GM12878 (cell line): ENCODE results near the gene TTLL3. TPM values are rescaled to one million over a fixed set of nuclear protein-coding genes. Genes with fewer than 3 reads are reported as not detected.

ENCODE experiments used
- ATAC-seq: fragments of 200-7000 bp; cut with Tn5 transposase; 3 replicates; pipeline ENCODE4 v1.9.1; 2020; ENCODE audit warnings: mild to moderate bottlenecking, moderate library complexity
- BruUV-seq: library from RNA; stranded (reverse); fragments of 400-500 nt; replicated peaks from 2 replicates; lab custom pipeline; 2021; lab: Mats Ljungman, UMichigan
- CTCF ChIA-PET: fragments of 300-600 bp; sonication (Branson Sonifier 250); formaldehyde crosslinking; extraction: SDS; loops from one replicate; lab custom pipeline; 2021; ENCODE audit warnings: inconsistent platforms; lab: Yijun Ruan, JAX
- POLR2A ChIA-PET: fragments of 350-600 bp; formaldehyde crosslinking; extraction: SDS; loops from one replicate; lab custom pipeline; 2021; ENCODE audit warnings: inconsistent platforms; lab: Charles Lee
- RAD21 ChIA-PET: fragments of 300-600 bp; sonication (Branson Sonifier 250); formaldehyde crosslinking; loops from one replicate; lab custom pipeline; 2023; ENCODE audit warnings: antibody characterized with exemption; ENCODE audit not compliant: unreplicated experiment; lab: Charles Lee
- SMC1A ChIA-PET: fragments of 300-600 bp; sonication (Branson Sonifier 250); formaldehyde crosslinking; loops from one replicate; lab custom pipeline; 2023; ENCODE audit not compliant: unreplicated experiment, uncharacterized antibody; lab: Charles Lee
- DNase-seq: peaks from one replicate; pipeline ENCODE4 v3.0.0-alpha.2; 2011; ENCODE audit warnings: low read depth, low spot score
- FAIRE-seq: peaks from 3 replicates; lab custom pipeline; 2011; peaks lifted over from hg19 to GRCh38; lab: Jason Lieb, UNC
- H2AFZ ChIP-seq: 2 replicates; pipeline ENCODE4 v1.6.0; 2011; ENCODE audit warnings: low read depth, low read length, control low read depth; ENCODE audit not compliant: control insufficient read depth
- H3K27ac ChIP-seq: 2 replicates; pipeline ENCODE4 v1.5.1; 2011; ENCODE audit warnings: control low read depth; ENCODE audit not compliant: control insufficient read depth, insufficient read depth
- H3K27me3 ChIP-seq, 2 experiments: replicated peaks in 1 of 2; 2 replicates each; pipeline versions ENCODE4 v1.6.0 to v1.6.1; 2011; ENCODE audit warnings: low read length in 1 of 2; ENCODE audit not compliant: control insufficient read depth in 2 of 2, insufficient read depth in 2 of 2
- H3K36me3 ChIP-seq, 2 experiments: 2 replicates each; pipeline ENCODE4 v1.5.1; 2011; ENCODE audit warnings: low read length in 1 of 2; ENCODE audit not compliant: control insufficient read depth in 2 of 2, insufficient read depth in 2 of 2
- H3K4me1 ChIP-seq: 2 replicates; pipeline ENCODE4 v1.6.1; 2011; ENCODE audit warnings: mild to moderate bottlenecking, low read length, moderate library complexity, mixed read lengths; ENCODE audit not compliant: control insufficient read depth, insufficient read depth
- H3K4me2 ChIP-seq: 2 replicates; pipeline ENCODE4 v1.6.0; 2011; ENCODE audit warnings: control low read depth; ENCODE audit not compliant: control insufficient read depth, insufficient read depth
- H3K4me3 ChIP-seq: fragments of 200-600 bp; sonication (generic); 2 replicates; pipeline ENCODE4 v1.5.1; 2016
- H3K79me2 ChIP-seq: 2 replicates; pipeline ENCODE4 v1.6.0; 2011; ENCODE audit warnings: low read length; ENCODE audit not compliant: control insufficient read depth, insufficient read depth
- H3K9ac ChIP-seq: 2 replicates; pipeline ENCODE4 v1.8.0; 2011; ENCODE audit warnings: low read length, control low read depth, mixed read lengths; ENCODE audit not compliant: control insufficient read depth, insufficient read depth
- H3K9me3 ChIP-seq: replicated peaks from 3 replicates; pipeline ENCODE4 v1.5.1; 2011; ENCODE audit warnings: mild to moderate bottlenecking, low read length; ENCODE audit not compliant: control insufficient read depth, insufficient read depth
- H4K20me1 ChIP-seq: 2 replicates; pipeline ENCODE4 v1.6.0; 2011; ENCODE audit not compliant: control insufficient read depth, insufficient read depth
- BACH1 ChIP-seq: fragments of 450-650 bp; IDR thresholded peaks from 2 replicates; pipeline ENCODE4 v1.6.1; 2017; ENCODE audit warnings: mild to moderate bottlenecking, borderline replicate concordance
- BCL11A ChIP-seq: IDR thresholded peaks from 2 replicates; pipeline ENCODE4 v1.6.1; 2011; ENCODE audit warnings: low read depth, low read length
- CHD1 ChIP-seq: IDR thresholded peaks from 2 replicates; pipeline ENCODE4 v1.6.1; 2012; ENCODE audit warnings: low read depth, low read length, improper control_type of control experiment
- IKZF1 ChIP-seq: fragments of 450-650 bp; conservative IDR thresholded peaks from 2 replicates; pipeline ENCODE4 v1.6.1; 2017; ENCODE audit warnings: antibody characterized with exemption, mild to moderate bottlenecking
- IRF4 ChIP-seq: IDR thresholded peaks from 2 replicates; pipeline ENCODE4 v1.6.1; 2011; ENCODE audit warnings: low read depth, low read length
- KDM1A ChIP-seq: fragments of 200-600 bp; sonication (generic); IDR thresholded peaks from 2 replicates; pipeline ENCODE4 v1.6.1; 2016; ENCODE audit warnings: borderline replicate concordance
- MEF2B ChIP-seq: fragments of 450-650 bp; IDR thresholded peaks from 2 replicates; pipeline ENCODE4 v1.6.1; 2018; ENCODE audit warnings: mild to moderate bottlenecking, moderate library complexity; ENCODE audit not compliant: partially characterized antibody, poor library complexity, severe bottlenecking
- MTA2 ChIP-seq: fragments of 450-650 bp; IDR thresholded peaks from 2 replicates; pipeline ENCODE4 v1.6.1; 2016; ENCODE audit warnings: low read depth, mild to moderate bottlenecking, moderate library complexity
- MTA3 ChIP-seq: IDR thresholded peaks from 2 replicates; pipeline ENCODE4 v1.6.1; 2012; ENCODE audit warnings: low read length, inconsistent platforms, borderline replicate concordance
- NBN ChIP-seq: fragments of 450-650 bp; IDR thresholded peaks from 2 replicates; pipeline ENCODE4 v1.6.1; 2016
- NR2F1 ChIP-seq: fragments of 450-650 bp; conservative IDR thresholded peaks from 2 replicates; pipeline ENCODE4 v1.6.1; 2017; ENCODE audit warnings: mild to moderate bottlenecking
- RAD21 ChIP-seq: IDR thresholded peaks from 2 replicates; pipeline ENCODE4 v1.6.1; 2011; ENCODE audit warnings: mild to moderate bottlenecking, low read depth, low read length, moderate library complexity; ENCODE audit not compliant: insufficient read depth
- SRF ChIP-seq, 2 experiments: IDR thresholded peaks; 2 replicates each; pipeline ENCODE4 v1.6.1; 2011; ENCODE audit warnings: low read depth in 2 of 2, low read length in 2 of 2, mild to moderate bottlenecking in 1 of 2, moderate library complexity in 1 of 2
- SUPT20H ChIP-seq: IDR thresholded peaks from 2 replicates; pipeline ENCODE4 v1.6.1; 2011; ENCODE audit warnings: low read depth, mild to moderate bottlenecking, low read length, moderate library complexity, borderline replicate concordance; ENCODE audit not compliant: control insufficient read depth
- TCF3 ChIP-seq: IDR thresholded peaks from 2 replicates; pipeline ENCODE4 v1.6.1; 2012; ENCODE audit warnings: low read depth, mild to moderate bottlenecking, low read length, borderline replicate concordance; ENCODE audit not compliant: insufficient read depth
- ZBED1 ChIP-seq: IDR thresholded peaks from 2 replicates; pipeline ENCODE4 v1.6.1; 2016; ENCODE audit warnings: borderline replicate concordance
- ZSCAN29 ChIP-seq: fragments of 450-650 bp; IDR thresholded peaks from 2 replicates; pipeline ENCODE4 v1.6.1; 2017; ENCODE audit warnings: mild to moderate bottlenecking, moderate library complexity
- WGBS: methylation state at CpG from one replicate; pipeline ENCODE4 v1.1.6; 2016; ENCODE audit warnings: low lambda C conversion rate; ENCODE audit not compliant: insufficient replicate concordance, insufficient coverage; ENCODE audit errors: missing lambda C conversion rate; 5-methylcytosine and 5-hydroxymethylcytosine counted together
- in situ Hi-C: fragments of 300-500 bp; cut with MboI; formaldehyde crosslinking; loops from 9 replicates; pipeline ENCODE4 v1.14.3; 2018; ENCODE audit warnings: mixed read lengths
- intact Hi-C: fragments of 100-400 bp; cut with micrococcal nuclease; formaldehyde crosslinking; loops from one replicate; pipeline ENCODE4 v1.14.2; 2022; ENCODE audit not compliant: unreplicated experiment
- polyA plus RNA-seq, 11 experiments: library from polyadenylated mRNA; depleted of rRNA in 4 of 11; unstranded in 6 of 11; stranded (reverse) in 5 of 11; fragments of >200 nt; fragmentation: Nextera tagmentation in 4 of 11; fragmentation: Illumina TruSeq in 1 of 11; extraction: Ambion mirVana in 4 of 11; extraction: Trizol in 1 of 11; gene quantifications; 1 replicate in 1 of 11; 2 replicates in 10 of 11; pipeline versions ENCODE4 v1.2.1 to v1.2.3, GENCODE V29; 2011 to 2016; ENCODE audit warnings: inconsistent platforms in 2 of 11, missing spikeins in 2 of 11, low read depth in 1 of 11
- total RNA-seq, 4 experiments: library from RNA; depleted of rRNA in 3 of 4; stranded (reverse); fragments of >200 nt in 3 of 4; fragmentation: Illumina TruSeq in 1 of 4; extraction: Trizol in 1 of 4; gene quantifications; 2 replicates each; pipeline versions ENCODE4 v1.2.1 to v1.2.3, GENCODE V29; 2013 to 2021
- TF ChIP-seq, protein P1 (sequence below): IDR thresholded peaks from 2 replicates; pipeline ENCODE4 v1.6.1; 2012; ENCODE audit warnings: low read length, inconsistent platforms

The TTLL3 gene
- total and polyA plus RNA-seq, 10 of the 15 experiments (the other 5 are each of a cell fraction or from before 2014, with no cell fraction given): 4.2 to 51.3 (median 18.9) TPM

DNA sequence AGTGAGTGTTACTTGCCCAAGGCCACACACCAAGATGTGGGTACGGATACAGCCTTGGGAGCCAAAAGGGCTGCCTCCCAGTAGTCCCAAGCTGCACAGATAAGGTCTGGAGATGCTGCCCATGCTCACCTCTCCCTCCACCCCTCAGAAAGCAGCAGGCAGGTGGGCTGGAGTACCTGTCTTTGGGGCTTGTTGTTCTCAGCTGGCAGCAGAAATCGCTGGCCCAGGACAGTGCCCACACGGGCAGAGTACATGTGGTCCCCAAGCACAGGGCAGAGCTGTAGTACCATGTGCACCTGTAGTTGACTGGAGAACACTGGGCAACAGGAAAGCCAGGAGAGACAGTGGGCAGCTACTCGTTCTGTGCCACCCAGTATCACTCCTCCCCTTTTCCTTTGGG lies 28.8 kb downstream of the TTLL3 start:
- SMC1A ChIA-PET: interaction anchor here (0.6 kb wide), 1 partner anchor 156 kb away, joined by 3 read pairs; no protein-coding TSS in a partner anchor
- in situ Hi-C loops (no loop called here), intact Hi-C loops (no loop called here)
- H3K4me2 ChIP-seq: no peak overlapping the region
- peaks cover 8% of the 10 kb centered on the region for H3K79me2 ChIP-seq
- no peak for DNase-seq
- TF ChIP-seq, protein P1, sequence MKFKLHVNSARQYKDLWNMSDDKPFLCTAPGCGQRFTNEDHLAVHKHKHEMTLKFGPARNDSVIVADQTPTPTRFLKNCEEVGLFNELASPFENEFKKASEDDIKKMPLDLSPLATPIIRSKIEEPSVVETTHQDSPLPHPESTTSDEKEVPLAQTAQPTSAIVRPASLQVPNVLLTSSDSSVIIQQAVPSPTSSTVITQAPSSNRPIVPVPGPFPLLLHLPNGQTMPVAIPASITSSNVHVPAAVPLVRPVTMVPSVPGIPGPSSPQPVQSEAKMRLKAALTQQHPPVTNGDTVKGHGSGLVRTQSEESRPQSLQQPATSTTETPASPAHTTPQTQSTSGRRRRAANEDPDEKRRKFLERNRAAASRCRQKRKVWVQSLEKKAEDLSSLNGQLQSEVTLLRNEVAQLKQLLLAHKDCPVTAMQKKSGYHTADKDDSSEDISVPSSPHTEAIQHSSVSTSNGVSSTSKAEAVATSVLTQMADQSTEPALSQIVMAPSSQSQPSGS: no peak
- no peak for TF ChIP-seq BACH1
- no peak for TF ChIP-seq ZSCAN29
- no peak for TF ChIP-seq TCF3
- no peak for TF ChIP-seq RAD21
- no peak for TF ChIP-seq IRF4
- no peak for TF ChIP-seq SUPT20H
- no peak for TF ChIP-seq MTA3
- no peak for TF ChIP-seq MEF2B
- TF ChIP-seq ZBED1: no peak
- TF ChIP-seq CHD1: no peak
- no peak for TF ChIP-seq SRF (IDR thresholded peaks at IDR 0.05; ENCODE audit: low read depth in 2 of 2, low read length in 2 of 2)
- TF ChIP-seq IKZF1: no peak
- TF ChIP-seq NR2F1: no peak
- no peak for TF ChIP-seq BCL11A
- TF ChIP-seq MTA2: no peak
- TF ChIP-seq KDM1A: no peak
- no peak for TF ChIP-seq NBN
- no peak overlapping the region for H3K4me3 ChIP-seq
- H3K27ac ChIP-seq: no peak overlapping the region
- RAD21 ChIA-PET: interaction anchor here (0.6 kb wide), 1 partner anchor 276 kb away, joined by 4 read pairs; no protein-coding TSS in a partner anchor
- ATAC-seq: no peak
- POLR2A ChIA-PET: interaction anchor here (1.1 to 1.4 kb wide), 2 partner anchors 45 to 86 kb away, joined by 3 to 4 read pairs; no protein-coding TSS in a partner anchor
- CTCF ChIA-PET: no interaction called here
- no TSS peak for BruUV-seq
- no peak overlapping the region for H3K9ac ChIP-seq
- H4K20me1 ChIP-seq: no peaks in the 10 kb centered on the region; the same call in 1 of the 2 replicates
- H3K9me3 ChIP-seq: no peaks in the 10 kb centered on the region
- FAIRE-seq: no peak
- H3K36me3 ChIP-seq: peaks cover 10 to 15% of the 10 kb centered on the region in 2 experiments
- 34% methylated on average over 4 of the region's 4 CpGs for WGBS
- no peaks in the 10 kb centered on the region for H3K27me3 ChIP-seq
- H3K4me1 ChIP-seq: peaks cover 2% of the 10 kb centered on the region; the same call in 1 of the 2 replicates
- H2AFZ ChIP-seq: no peak overlapping the region
